ENCODE results near the gene CD28.
A peak's percentile ranks its signal among the peaks of the same experiment; 100 is the strongest.
"Not testable (repeated sequence)": the region's sequence is repeated elsewhere in the genome, so short reads cannot be mapped to it uniquely, and the experiment has no call there.

Gene CD28

GRCh38 chr2:203785391-203786110 is 79.1 kb downstream of the CD28 start:
- not testable (repeated sequence) for DNase-seq

GRCh38 chr2:203786549-203787351 is 80.3 kb downstream of the CD28 start:
- peak; percentile 34 to 67 (median 60) for DNase-seq

- no peak for DNase-seq
Measured at GRCh38 chr2:203787979-203788378, 81.5 kb downstream of the CD28 start.
